HG03460 (cell line): Measurements from ENCODE around the gene LRP5.

Experiments
- ATAC-seq: cut with Tn5 transposase; IDR thresholded peaks from one replicate; pipeline ENCODE4 v1.9.1; 2021; ENCODE audit not compliant: unreplicated experiment

LRP5 gene

DNA sequence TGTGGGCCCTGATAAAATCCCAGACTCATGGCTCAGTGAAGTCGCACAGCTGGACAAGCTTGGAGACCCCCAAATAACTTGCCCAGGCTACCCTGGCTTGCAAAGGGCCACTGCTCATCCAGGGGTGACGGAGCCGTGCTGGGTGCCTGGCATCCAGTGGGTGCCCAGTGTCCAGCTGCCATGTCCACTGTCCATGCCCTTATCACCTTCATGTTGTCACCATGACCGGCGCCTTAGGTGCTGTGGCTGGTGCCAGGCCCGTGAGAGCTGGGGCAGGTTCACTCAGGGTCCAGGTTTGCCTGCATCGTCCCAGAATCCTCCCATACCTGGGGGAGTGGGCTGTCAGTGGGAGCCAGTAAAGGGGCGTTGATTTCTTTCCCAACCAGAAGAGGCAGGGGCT, 57.4 kb downstream of the LRP5 start:
- ATAC-seq, result no peak

DNA sequence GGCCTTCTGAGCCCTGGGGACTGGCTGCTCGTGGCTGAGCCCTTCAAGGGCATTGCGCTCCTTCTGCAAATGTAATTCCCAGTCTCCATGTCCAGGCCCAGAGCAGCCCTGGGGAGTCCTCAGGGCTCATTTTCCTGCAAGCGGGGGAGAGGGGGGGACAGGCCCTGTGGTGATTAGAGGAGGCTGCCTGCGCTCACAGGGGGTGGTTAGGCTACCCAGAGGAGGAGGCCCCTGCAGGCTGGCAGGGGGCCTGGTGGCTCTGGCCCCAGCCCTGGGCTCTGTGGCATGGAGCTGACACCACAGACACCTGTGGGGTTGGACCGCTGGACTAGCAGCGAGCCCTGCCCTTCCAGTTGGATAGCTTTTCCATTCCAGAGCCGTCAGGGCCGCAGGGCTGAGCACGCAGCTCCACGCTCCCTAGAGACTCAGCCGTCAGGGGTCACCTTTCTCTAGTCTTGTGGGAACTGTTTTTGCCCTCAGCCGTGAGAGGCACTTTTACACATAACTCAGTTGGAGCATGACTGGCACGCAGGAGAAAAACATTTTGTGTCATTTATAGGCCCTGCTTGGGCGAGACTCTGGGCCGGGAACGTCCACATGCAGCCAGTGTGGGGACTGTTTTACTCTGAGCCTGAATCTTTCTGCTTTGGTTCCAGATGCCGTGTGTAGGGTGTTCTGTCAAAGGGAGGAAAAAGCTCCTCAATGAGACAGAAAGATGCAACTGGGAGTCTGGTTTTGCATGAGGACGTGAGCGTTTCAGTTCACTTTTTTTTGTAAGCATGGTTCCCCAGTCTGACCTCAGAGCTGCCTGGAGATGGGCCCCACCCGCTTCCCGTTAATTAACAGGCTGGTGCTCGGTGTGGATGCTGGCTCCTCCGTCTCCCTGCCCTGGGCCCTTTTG, 58.1 kb downstream of the LRP5 start:
- peak; percentile 68 for ATAC-seq

DNA sequence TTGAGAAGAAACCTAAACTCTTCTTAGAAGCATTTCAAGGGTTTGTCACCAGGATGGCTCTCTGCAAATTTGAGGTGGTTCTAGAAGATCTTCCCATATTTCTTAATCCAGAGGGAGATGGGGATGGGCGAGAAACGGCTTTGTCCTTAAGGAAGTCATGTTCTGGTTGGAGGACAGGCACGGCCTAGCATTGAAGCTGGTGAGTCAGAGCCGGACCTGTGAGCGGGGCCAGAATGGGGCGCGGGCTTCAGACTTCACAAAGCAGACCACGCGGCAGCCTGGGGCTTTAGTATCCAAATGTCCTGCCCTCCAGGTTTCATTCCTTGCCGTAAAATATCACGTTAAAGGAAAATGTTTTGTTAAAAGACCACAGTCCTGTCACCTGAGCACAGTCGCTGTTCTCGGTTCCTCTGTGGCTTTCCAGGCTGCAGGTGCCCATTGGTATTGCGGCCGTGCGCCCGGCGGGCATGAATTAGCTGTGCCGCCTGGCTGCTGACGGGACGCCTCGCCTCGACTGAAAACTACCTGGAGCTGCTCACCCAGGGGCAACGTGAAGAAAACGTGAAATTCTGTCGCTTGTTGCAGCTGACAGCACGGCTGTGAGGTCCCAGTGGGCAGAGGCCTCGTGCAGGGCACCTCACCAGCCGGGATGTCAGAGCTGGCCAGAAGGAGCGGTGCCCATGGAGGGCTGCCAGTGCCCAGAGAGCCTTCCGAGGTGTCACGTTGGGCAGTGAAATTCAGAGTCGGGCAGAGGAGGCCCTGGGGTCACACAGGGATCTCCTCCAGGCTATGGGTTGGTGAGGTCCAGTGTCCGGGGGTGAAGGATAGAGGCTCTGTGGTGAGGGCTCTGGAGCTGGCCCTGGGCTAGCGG, 59.0 kb downstream of the LRP5 start:
- ATAC-seq, result no peak

DNA sequence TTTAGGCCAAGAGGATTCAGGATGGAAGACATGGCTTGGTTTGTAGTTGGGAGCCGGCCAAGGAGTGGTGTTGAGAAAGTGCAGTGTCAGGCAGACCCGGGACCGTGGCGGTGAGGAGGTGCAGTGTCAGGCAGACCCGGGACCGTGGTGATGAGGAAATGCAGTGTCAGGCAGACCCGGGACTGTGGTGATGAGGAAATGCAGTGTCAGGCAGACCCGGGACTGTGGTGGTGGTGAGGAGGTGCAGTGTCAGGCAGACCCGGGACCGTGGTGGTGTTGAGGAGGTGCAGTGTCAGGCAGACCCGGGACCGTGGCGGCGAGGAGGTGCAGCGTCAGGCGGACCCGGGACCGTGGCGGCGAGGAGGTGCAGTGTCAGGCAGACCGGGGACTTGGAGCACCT, 59.7 kb downstream of the LRP5 start:
- no peak for ATAC-seq

DNA sequence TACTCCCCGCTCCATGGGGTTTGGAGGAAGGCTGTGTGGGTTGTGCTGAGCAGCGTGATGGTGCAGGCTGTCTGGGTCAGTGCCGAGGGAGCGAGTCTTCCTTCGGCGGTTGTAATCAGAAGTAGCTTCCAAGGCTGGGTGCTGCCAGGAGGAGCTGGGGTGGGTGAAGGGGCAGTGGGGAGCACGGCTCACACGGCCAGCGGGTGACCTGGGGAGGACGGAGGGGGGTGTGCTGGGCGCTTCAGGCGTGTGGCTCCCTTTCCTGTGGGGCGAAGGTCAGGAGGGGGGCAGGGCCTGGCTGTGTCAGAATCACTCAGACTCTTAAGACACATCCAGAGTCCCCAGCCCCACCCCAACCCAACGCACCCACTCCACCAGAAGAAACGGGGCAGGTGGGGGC, 60.2 kb downstream of the LRP5 start:
- ATAC-seq, result no peak

DNA sequence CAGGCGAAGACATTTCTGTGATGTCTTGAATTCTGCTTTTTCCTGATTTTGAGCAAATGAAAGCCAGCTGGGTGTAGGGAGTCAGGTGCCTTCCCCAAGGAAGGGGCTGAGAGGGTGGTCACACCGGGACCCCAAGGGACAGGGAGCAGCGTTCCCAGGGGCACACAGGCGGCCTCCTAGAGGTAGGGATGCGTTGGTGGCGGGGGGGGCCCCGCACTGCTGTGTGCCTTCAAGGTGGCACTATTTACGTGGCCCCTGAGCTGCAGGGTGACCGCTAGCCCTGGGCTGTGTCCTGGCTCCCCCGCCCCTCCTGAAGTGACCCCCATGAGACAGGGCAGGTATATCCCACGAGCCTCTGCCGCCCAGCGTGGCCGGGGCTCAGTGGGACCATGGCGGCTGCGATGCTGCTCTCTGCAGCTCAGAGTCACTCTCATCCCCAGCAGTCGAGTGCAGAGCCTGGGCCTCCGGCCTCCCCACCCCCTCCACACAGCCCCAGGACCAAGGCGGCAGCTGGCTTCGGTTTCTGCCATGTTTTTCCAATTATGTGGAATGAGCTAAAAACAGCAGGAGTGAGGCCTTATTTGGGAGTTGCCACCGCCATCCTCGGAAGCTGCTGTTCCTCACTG, 60.9 kb downstream of the LRP5 start:
- ATAC-seq, result no peak

DNA sequence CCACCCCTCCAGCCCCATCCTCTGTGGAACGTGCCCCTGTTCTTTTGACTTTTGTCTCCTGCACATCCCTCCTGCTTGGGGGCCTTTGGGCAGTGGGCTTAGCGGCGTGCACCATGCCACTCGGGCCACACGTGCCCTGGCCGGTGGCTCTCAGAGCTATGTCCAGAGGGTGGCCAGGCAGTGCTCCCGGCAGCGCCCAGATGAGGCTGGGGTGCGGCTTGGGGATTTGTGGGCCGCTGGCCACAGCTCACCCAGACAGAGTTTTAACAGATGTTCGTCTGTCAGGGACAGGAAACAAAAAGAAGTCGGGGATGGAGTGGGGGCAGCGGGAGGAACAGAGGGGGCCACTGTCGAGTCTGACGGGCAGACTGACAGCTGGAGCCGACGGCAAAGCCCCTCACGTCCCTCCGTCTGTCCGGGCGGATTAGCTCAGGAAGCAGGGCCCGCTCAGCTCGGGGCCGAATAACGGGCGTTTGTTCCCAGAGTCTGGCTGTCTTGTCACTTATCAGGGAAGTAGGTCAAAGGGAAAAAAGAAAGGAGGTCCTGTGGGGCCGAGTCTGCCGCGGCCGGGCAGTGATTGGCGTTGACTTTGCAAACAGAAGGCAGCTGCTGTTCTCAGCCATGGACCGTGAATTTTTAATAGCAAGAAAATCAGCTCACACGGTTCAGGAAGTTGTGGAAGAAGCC, 61.6 kb downstream of the LRP5 start:
- no peak for ATAC-seq

DNA sequence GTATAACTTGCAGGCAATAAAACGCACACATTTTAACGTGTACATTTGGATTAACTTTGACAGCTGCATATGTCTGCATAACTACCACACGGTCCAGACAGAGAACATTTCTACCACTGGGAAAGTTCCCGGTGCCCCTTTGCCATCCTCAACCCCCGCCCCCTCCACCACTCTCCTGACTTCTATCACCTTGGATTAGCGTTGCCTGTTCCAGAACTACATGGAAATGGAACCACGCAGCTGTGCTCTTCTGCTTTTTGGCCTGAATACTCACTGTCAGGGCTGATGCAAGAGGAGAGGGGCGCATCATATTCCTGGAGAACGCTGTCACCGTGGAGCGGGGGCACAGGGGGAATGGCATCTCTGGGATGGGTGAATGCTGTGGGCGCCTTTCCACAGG, 62.1 kb downstream of the LRP5 start:
- ATAC-seq, result no peak

DNA sequence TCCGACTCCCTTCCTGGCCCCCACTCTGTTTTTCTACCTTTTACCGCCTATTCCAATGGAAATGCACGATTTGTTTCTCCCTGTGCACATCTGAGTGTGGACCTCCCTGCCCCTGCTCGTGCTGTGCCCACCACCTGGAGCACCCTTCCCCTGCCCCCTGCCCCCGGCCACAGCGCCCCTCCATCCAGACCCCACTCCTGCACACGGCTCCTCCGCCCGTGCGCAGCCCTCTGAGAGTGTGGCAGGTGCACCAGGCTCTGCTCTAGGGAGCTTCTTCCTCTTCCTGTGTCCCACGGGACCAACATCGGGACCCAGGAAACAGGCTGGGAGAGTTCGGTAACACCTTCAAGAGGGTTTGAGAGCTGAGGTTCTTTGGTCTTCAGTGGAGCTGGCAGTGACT, 62.9 kb downstream of the LRP5 start:
- ATAC-seq, result no peak

DNA sequence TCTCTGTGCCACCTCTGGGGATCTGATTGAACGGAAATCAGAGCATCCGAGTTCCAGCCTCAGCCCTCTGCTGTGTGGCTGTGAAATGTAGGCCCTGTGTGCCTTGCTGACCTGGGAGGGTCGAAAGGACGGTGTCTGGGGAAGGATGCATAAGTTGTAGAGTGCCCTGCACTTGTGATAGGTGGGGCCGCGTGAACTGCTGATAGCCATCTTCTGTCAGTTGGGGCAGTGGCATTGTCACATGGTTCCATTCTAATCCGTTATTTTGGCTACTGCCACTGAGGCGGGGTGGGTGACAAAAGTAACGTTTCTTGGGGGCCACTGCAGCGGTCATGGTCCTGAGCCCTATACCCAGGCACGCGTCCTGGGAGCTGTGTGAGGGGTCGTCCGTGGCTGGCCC, 63.4 kb downstream of the LRP5 start:
- ATAC-seq, result no peak

DNA sequence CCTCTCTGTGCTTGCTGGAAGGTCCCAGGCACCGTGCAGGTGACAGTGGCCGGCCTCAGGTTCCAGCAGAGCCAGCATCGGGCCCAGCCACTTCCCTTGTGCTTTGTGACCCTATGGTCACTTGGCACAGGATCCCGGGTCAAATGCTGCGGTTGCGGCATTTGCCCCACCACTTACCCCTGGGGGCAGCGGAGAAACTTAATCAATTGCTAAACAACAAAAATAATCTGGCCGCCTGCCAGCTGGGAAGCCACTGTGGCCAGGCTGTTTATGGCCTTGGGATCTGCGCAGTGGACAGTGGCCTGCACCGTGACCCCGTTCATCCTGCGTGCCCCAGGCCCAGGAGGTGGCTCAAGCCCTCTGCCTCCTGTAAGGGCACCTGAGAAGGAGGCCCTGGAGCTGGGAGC, 65.0 kb downstream of the LRP5 start:
- no peak for ATAC-seq

DNA sequence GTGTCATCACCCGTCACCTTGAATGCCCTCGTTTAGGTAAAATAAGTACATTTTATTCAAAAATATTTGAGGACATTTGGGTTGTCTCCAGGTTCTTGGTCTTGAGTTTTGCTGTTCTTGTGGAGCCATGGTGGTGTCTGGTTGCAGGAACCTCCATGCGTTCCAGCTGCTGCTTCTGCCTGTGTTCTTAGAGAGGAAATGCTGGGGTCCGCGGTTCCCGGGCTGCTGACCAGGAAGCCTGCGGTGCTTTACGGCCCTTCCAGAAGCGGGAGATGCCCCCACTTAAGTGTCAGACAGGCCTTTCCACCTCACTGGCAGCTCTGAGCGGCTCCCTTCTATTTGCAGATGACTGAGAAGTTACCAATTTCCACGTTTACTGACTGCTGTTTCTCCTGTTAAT, 66.8 kb downstream of the LRP5 start:
- ATAC-seq, result no peak

DNA sequence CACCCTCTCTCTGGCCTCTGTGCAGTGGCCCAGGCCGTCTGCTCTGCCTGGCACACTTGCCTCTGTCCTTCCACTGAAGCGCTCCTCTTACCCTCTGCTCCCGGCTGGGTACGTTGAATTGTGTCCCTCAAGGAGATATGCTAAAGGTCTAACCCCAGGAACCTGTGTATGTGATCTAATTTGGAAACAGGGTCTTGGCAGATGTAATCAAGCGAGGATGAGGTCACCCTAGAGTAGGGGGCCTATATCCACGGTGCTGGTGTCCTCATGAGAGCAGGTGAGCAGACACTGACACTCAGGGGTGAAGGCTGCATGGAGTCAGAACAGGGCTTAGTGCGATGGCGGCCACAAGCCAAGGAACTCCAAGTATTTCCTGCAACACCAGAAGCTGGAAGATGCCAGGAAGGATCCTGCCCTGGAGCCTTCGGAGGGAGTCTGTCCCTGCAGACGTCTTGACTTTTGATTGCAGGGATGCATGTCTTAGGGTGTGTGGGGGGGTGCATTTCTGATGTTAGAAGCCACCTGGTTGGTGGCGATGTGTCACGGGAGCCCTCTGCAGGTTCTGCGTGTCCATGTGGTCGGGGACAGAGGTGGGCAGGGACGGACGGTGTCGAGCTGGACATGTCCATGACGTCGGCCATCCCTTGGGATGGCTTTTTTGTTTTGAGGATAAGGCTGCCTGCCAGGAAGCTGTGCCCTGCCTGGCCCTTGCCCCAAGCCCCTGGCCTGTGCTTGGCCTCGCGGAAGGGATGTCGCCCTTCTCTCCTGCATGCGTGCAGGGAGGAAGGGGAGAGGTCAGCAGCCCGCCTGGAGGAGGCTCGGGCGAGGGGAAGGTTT, 68.6 kb downstream of the LRP5 start:
- ATAC-seq, result no peak

DNA sequence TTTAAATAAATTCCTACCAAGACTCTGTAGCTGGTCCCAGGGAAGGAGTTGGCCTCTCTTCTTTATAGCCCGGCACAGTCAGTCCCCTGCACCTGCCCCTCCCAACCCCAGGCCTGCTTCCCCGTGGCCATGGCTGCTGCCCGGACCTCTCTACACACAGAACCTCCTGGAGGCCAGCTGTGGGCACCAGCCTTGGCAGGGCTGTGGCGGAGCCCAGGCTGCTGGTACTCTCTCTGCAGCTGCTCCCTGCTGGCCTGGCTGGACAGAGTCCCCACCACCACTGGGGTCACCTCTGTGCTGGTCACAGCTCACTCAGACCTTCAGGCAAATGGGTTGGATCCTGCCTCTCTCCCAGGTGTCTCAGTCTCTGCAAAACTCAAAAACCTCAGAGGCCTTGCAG, 69.3 kb downstream of the LRP5 start:
- no peak for ATAC-seq

DNA sequence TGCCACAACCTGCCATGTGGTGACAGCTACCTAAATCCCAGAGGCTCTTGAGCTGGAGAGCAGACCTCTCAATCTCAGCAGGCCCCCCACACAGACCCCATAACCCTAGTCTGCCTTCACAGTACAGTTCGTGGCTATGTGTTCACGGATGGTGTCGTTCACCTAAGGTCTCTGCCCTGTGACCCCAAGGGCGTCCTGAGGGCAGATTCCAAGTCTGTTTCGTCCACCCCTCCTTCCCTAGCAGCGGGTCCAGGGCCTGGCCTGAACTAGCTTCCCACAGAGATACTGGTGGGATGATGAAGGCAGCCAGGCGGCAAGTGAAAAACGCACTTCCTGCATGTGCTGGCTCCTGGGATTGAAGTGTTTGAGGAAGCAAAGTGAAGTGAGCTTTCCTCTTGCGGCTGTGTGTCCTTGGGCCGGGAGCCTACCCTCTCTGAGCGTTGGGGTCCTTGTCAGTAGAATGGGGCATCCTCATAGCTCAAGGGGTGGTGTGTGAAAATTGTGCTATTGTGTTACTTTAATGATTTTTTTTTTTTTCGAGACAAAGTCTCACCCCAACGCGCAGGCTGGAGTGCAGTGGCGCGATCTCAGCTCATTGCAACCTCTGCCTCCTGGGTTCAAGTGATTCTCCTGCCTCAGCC, 70.1 kb downstream of the LRP5 start:
- ATAC-seq, result no peak

DNA sequence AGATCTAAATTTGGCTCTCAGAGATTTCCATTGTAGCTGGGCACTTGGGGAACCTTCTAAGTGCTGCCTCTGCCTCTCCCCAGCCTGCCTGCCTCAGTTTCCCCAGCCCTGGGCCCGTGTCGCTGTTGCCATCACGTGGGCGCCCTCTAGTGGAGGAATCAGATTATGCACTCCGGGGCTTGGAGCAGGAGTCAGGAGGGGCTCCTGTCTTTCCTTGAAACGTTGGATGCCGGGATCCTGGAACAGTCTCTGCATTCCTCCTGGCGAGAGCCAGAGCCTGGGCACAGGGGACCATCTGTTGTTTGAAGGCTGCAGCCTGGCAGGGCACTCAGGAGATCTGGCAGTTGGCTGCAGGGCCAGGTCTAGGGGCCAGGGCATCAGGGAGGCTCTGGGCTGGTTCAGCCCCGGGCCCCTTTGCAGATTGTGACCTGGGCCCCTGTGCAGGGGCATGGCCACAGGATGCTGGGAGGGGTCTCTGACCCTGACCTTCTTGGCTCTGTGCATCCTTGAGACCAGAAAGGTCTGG, 71.6 kb downstream of the LRP5 start:
- no peak for ATAC-seq

DNA sequence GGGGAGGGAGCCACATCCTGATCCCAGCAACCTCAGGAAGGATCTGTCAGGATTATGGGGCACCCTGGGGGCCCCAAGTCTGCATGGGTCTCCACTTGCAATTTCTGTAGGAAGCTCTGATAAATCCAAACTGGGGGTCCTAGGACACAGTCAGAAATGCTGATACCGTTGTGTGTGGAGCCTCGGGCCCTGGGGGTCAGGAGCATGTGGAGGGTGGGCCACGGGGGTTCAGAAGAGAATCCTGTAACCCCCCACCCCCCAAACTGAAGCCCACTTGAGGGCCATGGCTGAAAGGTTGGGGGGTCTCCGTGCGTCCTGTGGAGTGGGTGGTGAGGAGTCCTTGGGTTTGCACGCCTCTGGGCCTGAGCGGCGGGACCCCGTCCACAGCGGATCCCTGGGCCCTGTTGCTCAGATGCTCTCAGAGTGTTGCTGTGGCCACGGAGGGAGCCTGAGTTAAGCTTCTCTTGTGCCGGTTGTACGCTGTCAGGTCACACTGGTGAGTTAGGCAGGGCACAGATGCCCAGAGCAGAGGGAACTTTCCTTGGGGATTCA, 72.2 kb downstream of the LRP5 start:
- ATAC-seq, result no peak

DNA sequence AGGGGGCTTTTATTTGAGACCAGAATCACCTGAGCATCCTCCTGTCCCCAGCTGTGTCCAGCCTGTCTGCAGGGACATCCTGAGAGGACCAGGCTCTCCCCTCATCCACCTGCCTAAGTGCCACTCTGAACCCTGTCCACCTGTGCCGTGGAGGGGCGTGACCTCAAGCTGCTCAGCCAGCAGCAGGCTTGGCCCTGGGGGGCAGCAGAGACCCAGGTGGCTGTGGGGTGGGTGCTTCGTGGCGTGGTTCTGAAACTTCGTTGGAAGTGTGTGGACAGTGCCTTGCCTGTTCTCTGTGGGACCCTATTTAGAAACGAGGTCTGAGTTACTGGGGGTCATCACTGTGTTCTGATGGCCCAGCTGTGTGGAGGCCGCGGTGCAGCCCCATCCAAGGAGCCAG, 72.7 kb downstream of the LRP5 start:
- no peak for ATAC-seq

DNA sequence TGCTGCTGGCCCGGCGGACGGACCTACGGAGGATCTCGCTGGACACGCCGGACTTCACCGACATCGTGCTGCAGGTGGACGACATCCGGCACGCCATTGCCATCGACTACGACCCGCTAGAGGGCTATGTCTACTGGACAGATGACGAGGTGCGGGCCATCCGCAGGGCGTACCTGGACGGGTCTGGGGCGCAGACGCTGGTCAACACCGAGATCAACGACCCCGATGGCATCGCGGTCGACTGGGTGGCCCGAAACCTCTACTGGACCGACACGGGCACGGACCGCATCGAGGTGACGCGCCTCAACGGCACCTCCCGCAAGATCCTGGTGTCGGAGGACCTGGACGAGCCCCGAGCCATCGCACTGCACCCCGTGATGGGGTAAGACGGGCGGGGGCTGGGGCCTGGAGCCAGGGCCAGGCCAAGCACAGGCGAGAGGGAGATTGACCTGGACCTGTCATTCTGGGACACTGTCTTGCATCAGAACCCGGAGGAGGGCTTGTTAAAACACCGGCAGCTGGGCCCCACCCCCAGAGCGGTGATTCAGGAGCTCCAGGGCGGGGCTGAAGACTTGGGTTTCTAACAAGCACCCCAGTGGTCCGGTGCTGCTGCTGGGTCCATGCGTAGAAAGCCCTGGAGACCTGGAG, 74.1 kb downstream of the LRP5 start:
- ATAC-seq, result no peak
